Measurements from ENCODE around the gene RTTN. TPM values are rescaled to one million over a fixed set of nuclear protein-coding genes. Genes with fewer than 3 reads are reported as not detected.

RTTN gene
- total and polyA plus RNA-seq, 9 of the 15 experiments (the other 6 are each of a cell fraction or from before 2014, with no cell fraction given), result 3.1 to 18.3 (median 10.6) TPM

- TF ChIP-seq ZBTB26 (CRISPR knock-in tag; IDR thresholded peaks at IDR 0.05) (no peak), ZNF24 (IDR thresholded peaks at IDR 0.05) (no peak), ZNF280A (IDR thresholded peaks at IDR 0.05; ENCODE audit: low read depth, partially characterized antibody) (no peak), ADNP (tag; IDR thresholded peaks at IDR 0.05) (no peak), HDAC6 (IDR thresholded peaks at IDR 0.05; ENCODE audit: low read depth, low read length) (no peak), BRF2 (IDR thresholded peaks at IDR 0.05; ENCODE audit: borderline replicate concordance, insufficient read depth, insufficient read length) (no peak), ZSCAN29 (IDR thresholded peaks at IDR 0.05) (no peak), HDAC2 (IDR thresholded peaks at IDR 0.05) (no peak), FOXK2 (conservative IDR thresholded peaks at IDR 0.05 in 1 of 2, IDR thresholded peaks at IDR 0.05 in 1 of 2; ENCODE audit: low read depth in 2 of 2) (peak; percentile 60 to 82), E2F5 (CRISPR knock-in tag; IDR thresholded peaks at IDR 0.05) (0 out of 2 replicates have a peak, but pooled peaks have one; percentile 17), NELFE (IDR thresholded peaks at IDR 0.05; ENCODE audit: insufficient read depth, insufficient read length) (no peak), TAL1 (IDR thresholded peaks at IDR 0.05) (no peak), MCM5 (IDR thresholded peaks at IDR 0.05; ENCODE audit: low read depth) (no peak), GABPB1 (CRISPR knock-in tag; IDR thresholded peaks at IDR 0.05) (peak; percentile 96), KAT7 (CRISPR knock-in tag; IDR thresholded peaks at IDR 0.05; ENCODE audit: borderline replicate concordance) (no peak), NFIX (CRISPR knock-in tag; IDR thresholded peaks at IDR 0.05; ENCODE audit: low read depth) (no peak), RFX5 (IDR thresholded peaks at IDR 0.05; ENCODE audit: low read depth, low read length) (no peak), HNRNPL (IDR thresholded peaks at IDR 0.05; ENCODE audit: low read depth, low read length) (no peak), MYC (IDR thresholded peaks at IDR 0.05; ENCODE audit: low read depth, low read length) (no peak), MYC (CRISPR knock-in tag; IDR thresholded peaks at IDR 0.05; ENCODE audit: borderline replicate concordance, low read depth) (peak; percentile 38; the same call in 1 of the 2 replicates), SRF (CRISPR knock-in tag; IDR thresholded peaks at IDR 0.05) (peak in 1 of 2 experiments; percentile 42; a peak in 1 of 4 replicates), KDM5B (IDR thresholded peaks at IDR 0.05; ENCODE audit: insufficient replicate concordance, low read depth, low read length) (peak; percentile 42), MXD1 (CRISPR knock-in tag; IDR thresholded peaks at IDR 0.05; ENCODE audit: borderline replicate concordance, poor library complexity, severe bottlenecking) (no peak)
Observed at GRCh38 chr18:70205421-70206397, at the start of gene RTTN (continued).
